CD4-positive, alpha-beta T cell (primary cell): ENCODE data around the gene TMPRSS3. TPM values are rescaled to one million over a fixed set of nuclear protein-coding genes. Genes with fewer than 3 reads are reported as not detected.

Source experiments
- ATAC-seq: fragments of 200-7000 bp; cut with Tn5 transposase; one replicate; pipeline ENCODE4 v1.10.0; 2022; ENCODE audit warnings: mild to moderate bottlenecking; ENCODE audit not compliant: poor library complexity
- CTCF ChIA-PET: fragments of 350-600 bp; sonication (Branson Sonifier 250); formaldehyde crosslinking; loops from one replicate; lab custom pipeline; 2021; ENCODE audit warnings: antibody characterized with exemption, inconsistent platforms; lab: Charles Lee
- POLR2A ChIA-PET: fragments of 350-600 bp; sonication (Branson Sonifier 250); formaldehyde crosslinking; loops from one replicate; lab custom pipeline; 2021; ENCODE audit warnings: antibody characterized with exemption, inconsistent platforms; lab: Charles Lee
- DNase-seq, 14 experiments: peaks; one replicate each; pipeline ENCODE4 v3.0.0-alpha.2; 2013 to 2020; ENCODE audit warnings: mixed read lengths in 2 of 14
- H3K27ac ChIP-seq, 2 donors: one replicate each; pipeline versions ENCODE4 v1.5.1 to v1.7.0; 2013; ENCODE audit warnings: low read length in 2 of 2, low read depth in 1 of 2, mild to moderate bottlenecking in 1 of 2
- H3K27me3 ChIP-seq, 2 experiments: 1 replicate in 1 of 2; 2 replicates in 1 of 2; pipeline versions ENCODE4 v1.6.1 to v1.7.0; 2013; ENCODE audit warnings: low read length in 2 of 2, control low read depth in 1 of 2, mild to moderate bottlenecking in 1 of 2, moderate library complexity in 1 of 2; ENCODE audit not compliant: insufficient read depth in 2 of 2, control insufficient read depth in 1 of 2
- H3K36me3 ChIP-seq: one replicate; pipeline ENCODE4 v1.6.1; 2013; ENCODE audit warnings: low read length, control low read depth; ENCODE audit not compliant: insufficient read depth
- H3K4me1 ChIP-seq: one replicate; pipeline ENCODE4 v1.6.1; 2013; ENCODE audit warnings: low read length, control low read depth; ENCODE audit not compliant: insufficient read depth
- H3K4me3 ChIP-seq: one replicate; pipeline ENCODE4 v1.5.1; 2013; ENCODE audit warnings: mild to moderate bottlenecking, low read length, moderate library complexity
- H3K9me3 ChIP-seq, 2 experiments: 1 replicate in 1 of 2; 2 replicates in 1 of 2; pipeline versions ENCODE4 v1.6.1 to v1.7.0; 2013; ENCODE audit warnings: low read length in 2 of 2, mild to moderate bottlenecking in 2 of 2, control low read depth in 1 of 2, moderate library complexity in 1 of 2; ENCODE audit not compliant: control insufficient read depth in 1 of 2, insufficient read depth in 1 of 2
- H3K27ac Mint-ChIP-seq: one replicate; pipeline ENCODE4 v1.8.0; 2020; ENCODE audit warnings: mixed read lengths
- H3K27me3 Mint-ChIP-seq: one replicate; pipeline ENCODE4 v1.8.0; 2021; ENCODE audit warnings: mixed read lengths
- H3K36me3 Mint-ChIP-seq: one replicate; pipeline ENCODE4 v1.8.0; 2021; ENCODE audit warnings: low read depth, mixed read lengths
- H3K4me1 Mint-ChIP-seq: one replicate; pipeline ENCODE4 v1.8.0; 2021; ENCODE audit warnings: low read depth, mixed read lengths
- H3K4me3 Mint-ChIP-seq: one replicate; pipeline ENCODE4 v1.8.0; 2020; ENCODE audit warnings: mild to moderate bottlenecking, mixed read lengths
- H3K9me3 Mint-ChIP-seq: one replicate; pipeline ENCODE4 v1.8.0; 2020; ENCODE audit warnings: mixed read lengths
- CTCF ChIP-seq: fragments of 200-600 bp; IDR thresholded peaks from one replicate; pipeline ENCODE4 v1.8.0; 2022; ENCODE audit warnings: antibody characterized with exemption, mild to moderate bottlenecking
- intact Hi-C, 2 experiments: fragments of 100-400 bp; cut with DNase I in 1 of 2; cut with micrococcal nuclease in 1 of 2; formaldehyde crosslinking; loops; one replicate each; pipeline versions ENCODE4 v1.15.1 to v1.9.0; 2023 to 2025; cut with DNase I, micrococcal nuclease
- total RNA-seq, 174 experiments: library from RNA in 2 of 174; stranded (reverse) in 2 of 174; gene quantifications; one replicate each; pipeline ENCODE4 v1.2.3 and lab custom pipeline; 2021 to 2026

TMPRSS3 gene
- total RNA-seq, 2 experiments from 2014 or later = 1.5 TPM

GRCh38 chr21:42381347-42381984 lies 14.4 kb downstream of the TMPRSS3 start:
- intact Hi-C loops = no loop called here
- DNase-seq (peak in 10 of 14 experiments; percentile 24 to 70 (median 38)), ATAC-seq (peak; percentile 56)
- Histone ChIP-seq H3K27me3 (no peaks in the 10 kb centered on the region), H3K4me1 (peaks cover 15% of the 10 kb centered on the region), H3K36me3 (no peaks in the 10 kb centered on the region), H3K4me3 (no peak overlapping the region), H3K27ac (no peak overlapping the region), H3K9me3 (peaks cover 11 to 31% of the 10 kb centered on the region in 2 experiments)
- Mint-ChIP-seq H3K27ac (no peak overlapping the region), H3K9me3 (peaks cover 9% of the 10 kb centered on the region), H3K27me3 (no peaks in the 10 kb centered on the region), H3K36me3 (no peaks in the 10 kb centered on the region), H3K4me3 (no peak overlapping the region), H3K4me1 (peaks cover 20% of the 10 kb centered on the region)
- TF ChIP-seq CTCF = peak; percentile 42
- POLR2A ChIA-PET = interaction anchor here (0.8 to 3.2 kb wide), 3 partner anchors 17 to 44 kb away, joined by 3 to 13 read pairs (median 3); partner anchors contain the start of gene UBASH3A
- CTCF ChIA-PET = interaction anchor here (0.7 to 2.1 kb wide), 9 partner anchors 12 to 143 kb away, joined by 3 to 11 read pairs (median 3); partner anchors contain the start of gene UBASH3A

- no peaks in the 10 kb centered on the region for H3K36me3 ChIP-seq
- no peak overlapping the region for H3K27ac ChIP-seq
- no peak overlapping the region for H3K4me3 ChIP-seq
- DNase-seq (no peak), ATAC-seq (no peak)
- intact Hi-C loops = loop anchor here in 1 of 2 experiments (10.0 kb wide), 1 partner anchor 45 kb away; no protein-coding TSS in a partner anchor
- H3K4me1 ChIP-seq = peaks cover 9% of the 10 kb centered on the region
- Mint-ChIP-seq H3K9me3 (peaks cover 5% of the 10 kb centered on the region), H3K27ac (no peak overlapping the region), H3K4me1 (peaks cover 10% of the 10 kb centered on the region), H3K4me3 (no peak overlapping the region), H3K27me3 (no peaks in the 10 kb centered on the region), H3K36me3 (no peaks in the 10 kb centered on the region)
- no peak for TF ChIP-seq CTCF
- POLR2A ChIA-PET = interaction anchor here (1.1 kb wide), 1 partner anchor 24 kb away, joined by 3 read pairs; the partner anchor contains the start of gene UBASH3A
- no peaks in the 10 kb centered on the region for H3K27me3 ChIP-seq
- CTCF ChIA-PET = no interaction called here
- peaks cover 11 to 28% of the 10 kb centered on the region in 2 experiments for H3K9me3 ChIP-seq
Observed at GRCh38 chr21:42379426-42380215, 16.2 kb downstream of the TMPRSS3 start.

- Mint-ChIP-seq H3K27ac (no peak overlapping the region), H3K4me1 (peaks cover 2% of the 10 kb centered on the region), H3K4me3 (no peak overlapping the region), H3K27me3 (no peaks in the 10 kb centered on the region), H3K36me3 (no peaks in the 10 kb centered on the region), H3K9me3 (peaks cover 5% of the 10 kb centered on the region)
- no peak for DNase-seq
- POLR2A ChIA-PET = interaction anchor here (1.1 kb wide), 1 partner anchor 26 kb away, joined by 3 read pairs; the partner anchor contains the start of gene UBASH3A
- H3K36me3 ChIP-seq = no peaks in the 10 kb centered on the region
- intact Hi-C loops = loop anchor here in 1 of 2 experiments (10.0 kb wide), 1 partner anchor 46 kb away; no protein-coding TSS in a partner anchor
- CTCF ChIA-PET = no interaction called here
- ATAC-seq = no peak
- H3K9me3 ChIP-seq = peaks cover 11 to 27% of the 10 kb centered on the region in 2 experiments
- no peak for TF ChIP-seq CTCF
- peaks cover 6% of the 10 kb centered on the region for H3K4me1 ChIP-seq
- H3K4me3 ChIP-seq = no peak overlapping the region
- no peak overlapping the region for H3K27ac ChIP-seq
- H3K27me3 ChIP-seq = no peaks in the 10 kb centered on the region
Observed at GRCh38 chr21:42378418-42378817, 17.4 kb downstream of the TMPRSS3 start.
